Esophagus (tissue), 2 donors: Measurements from ENCODE around the gene ITPR3. TPM values are rescaled to one million over a fixed set of nuclear protein-coding genes. Genes with fewer than 3 reads are reported as not detected.

Experiments used
- H3K27ac ChIP-seq, 2 donors: one replicate each; pipeline ENCODE4 v1.5.1; 2013; ENCODE audit warnings: low read depth in 2 of 2, mild to moderate bottlenecking in 2 of 2, inconsistent platforms in 1 of 2, low read length in 1 of 2, moderate library complexity in 1 of 2
- H3K27me3 ChIP-seq, 2 donors: one replicate each; pipeline ENCODE4 v1.6.1; 2013; ENCODE audit warnings: low read length in 2 of 2, control low read depth in 1 of 2, mild to moderate bottlenecking in 1 of 2; ENCODE audit not compliant: insufficient read depth in 2 of 2, control insufficient read depth in 1 of 2
- H3K36me3 ChIP-seq, 2 donors: one replicate each; pipeline ENCODE4 v1.6.1; 2013; ENCODE audit warnings: low read length in 1 of 2; ENCODE audit not compliant: control insufficient read depth in 2 of 2, insufficient read depth in 2 of 2
- H3K4me1 ChIP-seq, 2 donors: one replicate each; pipeline ENCODE4 v1.6.1; 2013; ENCODE audit warnings: low read length in 1 of 2; ENCODE audit not compliant: control insufficient read depth in 2 of 2, insufficient read depth in 2 of 2
- H3K4me3 ChIP-seq, 2 donors: one replicate each; pipeline ENCODE4 v1.5.1; 2013; ENCODE audit warnings: low read length in 2 of 2, mild to moderate bottlenecking in 2 of 2, low read depth in 1 of 2, moderate library complexity in 1 of 2
- H3K9me3 ChIP-seq, 2 donors: one replicate each; pipeline ENCODE4 v1.6.1; 2013; ENCODE audit warnings: mild to moderate bottlenecking in 2 of 2, low read depth in 1 of 2, low read length in 1 of 2, moderate library complexity in 1 of 2; ENCODE audit not compliant: control insufficient read depth in 2 of 2, insufficient read depth in 1 of 2
- WGBS, 2 donors: extraction: QIAGEN DNeasy Blood & Tissue Kit; methylation state at CpG; one replicate each; pipeline ENCODE4 v1.1.7; 2013; 5-methylcytosine and 5-hydroxymethylcytosine counted together
- polyA plus RNA-seq, 2 donors: library from polyadenylated mRNA; stranded (reverse); fragments of 200-250 nt; gene quantifications; one replicate each; pipeline ENCODE4 v1.2.3, GENCODE V29; 2013
- donor health status: healthy with polysubstance abuse.
- donor health status: Bipolar disorder and iron deficiency.

Gene ITPR3
- polyA plus RNA-seq, 2 donors, result 11.9 to 15.0 TPM

- Histone ChIP-seq H3K27me3 (no peaks in the 10 kb centered on the region), H3K9me3 (no peaks in the 10 kb centered on the region), H3K36me3 (peaks cover 0 to 45% of the 10 kb centered on the region in 2 donors), H3K4me3 (no peak overlapping the region), H3K27ac (peak overlapping the region in 1 of 2 donors; percentile 53), H3K4me1 (peaks cover 4% of the 10 kb centered on the region in 2 donors)
- WGBS, 2 donors, result 44 to 55% methylated on average over 17 of the region's 17 CpGs
These were observed 47.8 kb downstream of the ITPR3 start for GRCh38 chr6:33668914-33669313.

DNA sequence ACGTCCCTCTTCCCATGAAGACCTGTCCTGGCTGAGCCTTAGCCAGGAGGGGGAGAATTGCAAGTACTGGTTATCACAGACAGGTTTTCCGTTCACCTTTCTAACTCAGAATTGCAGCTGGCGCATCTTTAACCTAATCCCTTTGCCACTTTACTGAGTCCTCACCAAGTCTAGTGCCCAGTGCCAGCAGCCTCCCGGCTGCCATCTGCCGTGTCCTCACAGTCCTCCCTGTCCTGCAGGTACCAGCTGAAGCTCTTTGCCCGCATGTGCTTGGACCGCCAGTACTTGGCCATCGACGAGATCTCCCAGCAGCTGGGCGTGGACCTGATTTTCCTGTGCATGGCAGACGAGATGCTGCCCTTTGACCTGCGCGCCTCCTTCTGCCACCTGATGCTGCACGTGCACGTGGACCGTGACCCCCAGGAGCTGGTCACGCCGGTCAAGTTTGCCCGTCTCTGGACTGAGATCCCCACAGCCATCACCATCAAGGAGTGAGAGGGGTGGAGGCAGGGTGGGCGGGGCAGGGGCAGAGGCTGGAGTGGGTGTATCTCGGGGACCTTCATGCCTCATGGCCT, 49.1 kb downstream of the ITPR3 start:
- 90 to 94% methylated on average over 21 of the region's 21 CpGs for WGBS, 2 donors
- Histone ChIP-seq H3K4me1 (peaks cover 4% of the 10 kb centered on the region in 2 donors), H3K4me3 (no peak overlapping the region), H3K27ac (peak overlapping the region in 1 of 2 donors; percentile 28), H3K36me3 (peaks cover 2 to 42% of the 10 kb centered on the region in 2 donors), H3K9me3 (no peaks in the 10 kb centered on the region), H3K27me3 (no peaks in the 10 kb centered on the region)

GRCh38 chr6:33670971-33671743, 50.0 kb downstream of the ITPR3 start:
- no peaks in the 10 kb centered on the region for H3K9me3 ChIP-seq
- H3K4me3 ChIP-seq, result no peak overlapping the region
- peaks cover 4% of the 10 kb centered on the region in 2 donors for H3K4me1 ChIP-seq
- H3K27ac ChIP-seq, result peak overlapping the region; percentile 25 to 76
- H3K36me3 ChIP-seq, result peaks cover 5 to 46% of the 10 kb centered on the region in 2 donors
- H3K27me3 ChIP-seq, result no peaks in the 10 kb centered on the region
- whole genome bisulfite sequencing, 2 donors, result 74 to 75% methylated on average over 30 of the region's 30 CpGs

DNA sequence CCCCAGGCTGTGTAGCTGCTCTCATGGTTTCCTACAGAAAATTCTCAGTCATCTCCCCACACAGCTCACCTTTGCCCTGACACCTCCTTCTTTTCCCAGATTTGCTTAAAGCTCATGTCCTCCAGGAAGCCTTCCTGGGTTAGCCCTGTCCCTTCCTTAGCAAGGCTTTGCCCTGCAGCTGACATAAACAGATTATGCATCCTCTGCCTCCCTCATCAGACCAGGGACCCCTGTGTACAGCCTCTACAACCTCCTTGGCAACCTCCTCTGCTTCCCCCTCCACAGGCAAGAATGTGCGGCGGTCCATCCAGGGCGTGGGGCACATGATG, 50.6 kb downstream of the ITPR3 start:
- Histone ChIP-seq H3K9me3 (no peaks in the 10 kb centered on the region), H3K4me3 (no peak overlapping the region), H3K36me3 (peaks cover 5 to 52% of the 10 kb centered on the region in 2 donors), H3K27me3 (no peaks in the 10 kb centered on the region), H3K27ac (peak overlapping the region in 1 of 2 donors; percentile 76), H3K4me1 (peaks cover 4% of the 10 kb centered on the region in 2 donors)
- 92 to 95% methylated on average over 3 of the region's 3 CpGs for WGBS, 2 donors

DNA sequence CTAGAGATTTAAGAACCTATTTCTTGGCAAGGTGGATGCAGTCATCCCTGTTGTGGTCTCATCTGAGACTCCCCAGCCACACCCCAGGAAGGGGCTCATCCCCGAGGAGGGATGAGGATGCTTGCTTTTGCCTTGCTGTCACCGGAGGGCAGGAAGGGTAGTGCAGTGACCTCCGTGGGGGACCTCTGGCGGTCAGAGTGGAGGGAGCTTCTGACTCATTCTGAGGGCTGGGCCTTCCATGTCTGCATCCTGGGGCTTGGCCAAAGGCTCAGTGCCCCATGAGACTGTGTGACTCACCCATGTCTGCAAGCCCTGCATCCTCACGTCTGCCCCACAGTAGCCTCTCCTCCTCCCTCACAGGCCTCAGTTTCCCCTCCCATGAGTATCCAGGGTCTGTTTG, 51.7 kb downstream of the ITPR3 start:
- peaks cover 5 to 49% of the 10 kb centered on the region in 2 donors for H3K36me3 ChIP-seq
- no peaks in the 10 kb centered on the region for H3K9me3 ChIP-seq
- no peaks in the 10 kb centered on the region for H3K27me3 ChIP-seq
- 37 to 52% methylated on average over 5 of the region's 5 CpGs for WGBS, 2 donors
- H3K4me3 ChIP-seq, result no peak overlapping the region
- peaks cover under 1 to 4% of the 10 kb centered on the region in 2 donors for H3K4me1 ChIP-seq
- H3K27ac ChIP-seq, result peak overlapping the region in 1 of 2 donors; percentile 39

DNA sequence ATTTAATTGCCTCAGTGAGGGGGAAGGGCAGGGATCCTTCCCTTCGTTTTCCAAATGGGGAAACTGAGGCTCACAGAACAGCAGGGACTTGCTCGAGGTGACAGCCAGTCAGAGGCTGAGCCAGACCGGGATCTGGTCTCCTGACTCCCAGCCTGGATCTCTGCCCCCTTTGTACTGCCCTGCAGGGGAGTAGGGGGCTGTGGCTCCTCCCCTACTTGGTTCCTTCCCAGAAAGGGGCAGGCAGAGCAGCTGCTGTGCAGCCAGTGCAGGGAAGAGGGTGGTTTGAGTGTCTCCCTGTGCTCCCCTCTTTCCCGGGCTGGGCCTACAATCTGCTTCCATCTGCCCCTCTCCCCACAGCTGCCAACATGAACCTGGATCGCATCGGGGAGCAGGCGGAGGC, 52.7 kb downstream of the ITPR3 start:
- no peaks in the 10 kb centered on the region for H3K4me1 ChIP-seq
- H3K27ac ChIP-seq, result no peak overlapping the region
- H3K36me3 ChIP-seq, result peaks cover 9 to 52% of the 10 kb centered on the region in 2 donors
- no peak overlapping the region for H3K4me3 ChIP-seq
- 87% methylated on average over 7 of the region's 7 CpGs for WGBS, 2 donors
- no peaks in the 10 kb centered on the region for H3K27me3 ChIP-seq
- H3K9me3 ChIP-seq, result no peaks in the 10 kb centered on the region

GRCh38 chr6:33675968-33676367, 54.8 kb downstream of the ITPR3 start:
- 92 to 96% methylated on average over 7 of the region's 7 CpGs for WGBS, 2 donors
- no peak overlapping the region for H3K27ac ChIP-seq

GRCh38 chr6:33676416-33677142, 55.5 kb downstream of the ITPR3 start:
- Histone ChIP-seq H3K27me3 (no peaks in the 10 kb centered on the region), H3K27ac (no peak overlapping the region), H3K4me1 (no peaks in the 10 kb centered on the region), H3K9me3 (peaks cover 0 to 2% of the 10 kb centered on the region in 2 donors), H3K4me3 (no peak overlapping the region), H3K36me3 (peaks cover 9 to 57% of the 10 kb centered on the region in 2 donors)
- 93 to 96% methylated on average over 15 of the region's 15 CpGs for WGBS, 2 donors

More at GRCh38 chr6:33675968-33676367, 54.8 kb downstream of the ITPR3 start:
- Histone ChIP-seq H3K4me1 (no peaks in the 10 kb centered on the region), H3K4me3 (no peak overlapping the region), H3K9me3 (peaks cover 0 to 2% of the 10 kb centered on the region in 2 donors), H3K27me3 (no peaks in the 10 kb centered on the region), H3K36me3 (peaks cover 9 to 54% of the 10 kb centered on the region in 2 donors)

DNA sequence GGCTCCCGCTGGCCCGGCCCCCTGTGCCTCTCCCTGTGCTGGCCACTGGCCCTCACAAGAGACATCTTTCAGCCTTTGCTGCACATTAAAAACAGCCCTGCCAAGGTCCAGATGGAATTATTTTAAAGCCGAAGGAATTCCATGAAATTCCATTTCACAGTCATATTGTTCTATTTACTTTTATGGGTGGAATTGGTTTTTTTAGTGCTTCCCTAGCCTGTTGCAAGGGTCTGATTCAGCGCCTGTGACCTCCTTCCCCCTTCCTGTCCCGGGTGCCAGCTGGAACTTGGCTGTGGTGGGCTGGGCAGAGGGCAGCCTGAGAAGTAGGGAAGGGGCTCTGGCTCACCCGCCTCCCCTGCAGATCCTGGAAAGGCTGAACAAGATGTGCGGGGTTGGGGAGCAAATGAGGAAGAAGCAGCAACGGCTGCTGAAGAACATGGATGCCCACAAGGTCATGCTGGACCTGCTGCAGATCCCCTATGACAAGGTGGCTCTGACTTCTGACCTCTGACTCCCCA, 56.1 kb downstream of the ITPR3 start:
- Histone ChIP-seq H3K27ac (no peak overlapping the region), H3K27me3 (no peaks in the 10 kb centered on the region), H3K36me3 (peaks cover 9 to 53% of the 10 kb centered on the region in 2 donors), H3K9me3 (peaks cover 0 to 2% of the 10 kb centered on the region in 2 donors), H3K4me3 (no peak overlapping the region), H3K4me1 (no peaks in the 10 kb centered on the region)
- 79 to 94% methylated on average over 8 of the region's 8 CpGs for WGBS, 2 donors
